22Rv1 (cell line): Measurements from ENCODE around the gene LDHAL6B.

Experiments used
- CTCF ChIP-seq: fragments of 450-650 bp; IDR thresholded peaks from 2 replicates; pipeline ENCODE4 v1.5.1; 2017; ENCODE audit warnings: mild to moderate bottlenecking
- ZFX ChIP-seq: fragments of 450-650 bp; IDR thresholded peaks from 2 replicates; pipeline ENCODE4 v1.6.1; 2017; ENCODE audit warnings: antibody characterized with exemption, borderline replicate concordance

- TF ChIP-seq CTCF (no peak), ZFX (no peak)
These were observed 6.1 kb upstream of the LDHAL6B start for GRCh38 chr15:59200560-59200959.
